A549 treated with ZK216348 at 1 μM for 4 hours (cell line): ENCODE measurements around the gene LRIG3. TPM values are rescaled to one million over a fixed set of nuclear protein-coding genes. Genes with fewer than 3 reads are reported as not detected.

ENCODE experiments used
- total RNA-seq: library from RNA; stranded (reverse); fragments of 200-300 nt; extraction: Qiagen RNA extraction; gene quantifications from 5 replicates; pipeline ENCODE4 v1.2.3, GENCODE V29; 2022; ENCODE audit warnings: low read depth

The LRIG3 gene
- total RNA-seq = 3.9 to 5.5 TPM (median 5.0 TPM) in 5 replicates

GRCh38 chr12:58920102-58920960 is at the start of gene LRIG3:
TSS of gene LRIG3 (minus strand) at chr12:58920504. CDS start at chr12:58920235, 269 bp downstream.

